GM23338 (cell line): ENCODE measurements around the gene DEXI. TPM values are rescaled to one million over a fixed set of nuclear protein-coding genes. Genes with fewer than 3 reads are reported as not detected.

Experiments
- ATAC-seq: fragments of 200-7000 bp; cut with Tn5 transposase; 3 replicates; pipeline ENCODE4 v1.9.1; 2020
- DNase-seq: peaks from one replicate; pipeline ENCODE4 v3.0.0-alpha.2; 2015; ENCODE audit warnings: low spot score
- H2AFZ ChIP-seq: fragments of 200-600 bp; sonication (generic); 2 replicates; pipeline ENCODE4 v1.8.0; 2016; ENCODE audit warnings: antibody characterized with exemption, mild to moderate bottlenecking, moderate library complexity
- H3F3A ChIP-seq: fragments of 200-600 bp; sonication (generic); replicated peaks from 2 replicates; pipeline ENCODE4 v1.8.0; 2017; ENCODE audit warnings: antibody characterized with exemption, mixed run types, low read depth
- H3K27ac ChIP-seq: fragments of 200-600 bp; sonication (generic); 2 replicates; pipeline ENCODE4 v1.6.1; 2016; ENCODE audit warnings: low read depth
- H3K27me3 ChIP-seq: fragments of 200-600 bp; sonication (generic); 2 replicates; pipeline ENCODE4 v1.8.0; 2016; ENCODE audit warnings: mild to moderate bottlenecking, mixed run types, moderate library complexity; ENCODE audit not compliant: insufficient read depth
- H3K36me3 ChIP-seq: fragments of 200-600 bp; sonication (generic); 2 replicates; pipeline ENCODE4 v1.8.0; 2016; ENCODE audit warnings: mild to moderate bottlenecking; ENCODE audit not compliant: insufficient read depth
- H3K4me1 ChIP-seq: fragments of 200-600 bp; sonication (generic); 2 replicates; pipeline ENCODE4 v1.8.0; 2016; ENCODE audit warnings: mild to moderate bottlenecking, moderate library complexity; ENCODE audit not compliant: insufficient read depth
- H3K4me2 ChIP-seq: fragments of 200-600 bp; sonication (generic); 2 replicates; pipeline ENCODE4 v1.7.1; 2017; ENCODE audit warnings: mixed run types
- H3K4me3 ChIP-seq: fragments of 200-600 bp; sonication (generic); 2 replicates; pipeline ENCODE4 v1.6.1; 2016; ENCODE audit warnings: mixed run types
- H3K79me2 ChIP-seq: fragments of 200-600 bp; sonication (generic); replicated peaks from 2 replicates; pipeline ENCODE4 v1.8.0; 2017; ENCODE audit warnings: mild to moderate bottlenecking; ENCODE audit not compliant: insufficient read depth
- H3K9me2 ChIP-seq: fragments of 200-600 bp; sonication (generic); 2 replicates; pipeline ENCODE4 v1.8.0; 2017; ENCODE audit not compliant: insufficient read depth
- H4K20me1 ChIP-seq: fragments of 200-600 bp; sonication (generic); replicated peaks from 2 replicates; pipeline ENCODE4 v1.8.0; 2017; ENCODE audit warnings: mild to moderate bottlenecking; ENCODE audit not compliant: insufficient read depth
- H3K27ac Mint-ChIP-seq: 2 replicates; pipeline ENCODE4 v1.8.0; 2020; ENCODE audit warnings: inconsistent platforms, mild to moderate bottlenecking, moderate library complexity, mixed read lengths
- H3K27me3 Mint-ChIP-seq: 3 replicates; pipeline ENCODE4 v1.8.0; 2022; ENCODE audit warnings: low read depth, mild to moderate bottlenecking, moderate library complexity, mixed read lengths, inconsistent platforms; ENCODE audit not compliant: insufficient read depth, poor library complexity
- H3K36me3 Mint-ChIP-seq: 3 replicates; pipeline ENCODE4 v1.8.0; 2021; ENCODE audit warnings: low read depth, mild to moderate bottlenecking, inconsistent platforms, moderate library complexity, mixed read lengths
- H3K4me1 Mint-ChIP-seq: 3 replicates; pipeline ENCODE4 v1.8.0; 2020; ENCODE audit warnings: mild to moderate bottlenecking, inconsistent platforms, mixed read lengths
- H3K4me3 Mint-ChIP-seq: 3 replicates; pipeline ENCODE4 v1.8.0; 2021; ENCODE audit warnings: moderate library complexity, mild to moderate bottlenecking, inconsistent platforms, mixed read lengths
- H3K9me3 Mint-ChIP-seq: 3 replicates; pipeline ENCODE4 v1.8.0; 2020; ENCODE audit warnings: moderate library complexity, mild to moderate bottlenecking, inconsistent platforms, mixed read lengths
- CREB1 ChIP-seq: fragments of 250-450 bp; sonication (Bioruptor Pico); IDR thresholded peaks from 2 replicates; pipeline ENCODE4 v1.5.0; 2020; ENCODE audit warnings: low read depth, mild to moderate bottlenecking, moderate library complexity
- CTCF ChIP-seq, 2 experiments: fragments of 200-600 bp in 1 of 2; sonication (generic) in 1 of 2; conservative IDR thresholded peaks; 2 replicates each; pipeline versions ENCODE4 v1.5.1 to v1.6.1; 2016 to 2017; ENCODE audit warnings: antibody characterized with exemption in 2 of 2, low read depth in 2 of 2, mild to moderate bottlenecking in 2 of 2, moderate library complexity in 1 of 2
- ETS1 ChIP-seq: IDR thresholded peaks from 2 replicates; pipeline ENCODE4 v1.6.1; 2016; ENCODE audit warnings: antibody characterized with exemption
- EZH2 ChIP-seq: fragments of 200-600 bp; sonication (generic); IDR thresholded peaks from one replicate; pipeline ENCODE4 v1.8.0; 2017; ENCODE audit warnings: antibody characterized with exemption, mild to moderate bottlenecking, low read depth; ENCODE audit not compliant: unreplicated experiment
- EZH2phosphoT487 ChIP-seq: fragments of 200-600 bp; sonication (generic); IDR thresholded peaks from one replicate; pipeline ENCODE4 v1.8.1; 2018; ENCODE audit warnings: antibody characterized with exemption; ENCODE audit not compliant: unreplicated experiment
- JUNB ChIP-seq: IDR thresholded peaks from one replicate; pipeline ENCODE4 v1.6.1; 2016; ENCODE audit warnings: antibody characterized with exemption; ENCODE audit not compliant: unreplicated experiment
- NANOG ChIP-seq: IDR thresholded peaks from 2 replicates; pipeline ENCODE4 v1.6.1; 2016; ENCODE audit warnings: antibody characterized with exemption, borderline replicate concordance
- POLR2AphosphoS5 ChIP-seq: IDR thresholded peaks from 2 replicates; pipeline ENCODE4 v1.6.1; 2016; ENCODE audit warnings: antibody characterized with exemption, low read depth
- REST ChIP-seq: IDR thresholded peaks from one replicate; pipeline ENCODE4 v1.6.1; 2018; ENCODE audit warnings: antibody characterized with exemption; ENCODE audit not compliant: unreplicated experiment
- STAT1 ChIP-seq: IDR thresholded peaks from one replicate; pipeline ENCODE4 v1.6.1; 2016; ENCODE audit warnings: antibody characterized with exemption; ENCODE audit not compliant: unreplicated experiment
- ZNF114 ChIP-seq: fragments of 250-450 bp; sonication (Bioruptor Pico); IDR thresholded peaks from 2 replicates; pipeline ENCODE4 v1.5.0; 2020; ENCODE audit warnings: mild to moderate bottlenecking, moderate library complexity
- ZNF331 ChIP-seq: fragments of 250-450 bp; sonication (Bioruptor Pico); IDR thresholded peaks from 2 replicates; pipeline ENCODE4 v1.5.0; 2020; ENCODE audit warnings: low read depth, mild to moderate bottlenecking, moderate library complexity
- ZNF462 ChIP-seq: fragments of 250-450 bp; sonication (Bioruptor Pico); IDR thresholded peaks from 2 replicates; pipeline ENCODE4 v1.5.0; 2020; ENCODE audit warnings: mild to moderate bottlenecking, moderate library complexity
- polyA plus RNA-seq: library from polyadenylated mRNA; unstranded; fragments of >200 nt; fragmentation: Nextera tagmentation; extraction: Ambion mirVana; gene quantifications from 2 replicates; pipeline ENCODE4 v1.2.1, GENCODE V29; 2016
- total RNA-seq: library from RNA; depleted of rRNA; stranded (reverse); fragments of >200 nt; shearing (Covaris generic); gene quantifications from 2 replicates; pipeline ENCODE4 v1.2.3, GENCODE V29; 2014

DEXI gene
- total and polyA plus RNA-seq, 2 experiments from 2014 or later = 26.5 to 58.2 TPM

- Mint-ChIP-seq H3K27ac (0 out of 2 replicates have a peak overlapping the region, but pooled peaks have one; percentile 12), H3K27me3 (peaks cover 7% of the 10 kb centered on the region), H3K9me3 (no peaks in the 10 kb centered on the region), H3K4me3 (no peak overlapping the region), H3K4me1 (peaks cover 8% of the 10 kb centered on the region; the same call in 2 of the 3 replicates), H3K36me3 (no peaks in the 10 kb centered on the region; the same call in 2 of the 3 replicates)
- Histone ChIP-seq H3K9me2 (no peaks in the 10 kb centered on the region), H3K27me3 (no peaks in the 10 kb centered on the region), H3K4me1 (no peaks in the 10 kb centered on the region), H3K4me2 (no peak overlapping the region), H3K4me3 (no peak overlapping the region), H3F3A (no peaks in the 10 kb centered on the region), H3K36me3 (peaks cover 3% of the 10 kb centered on the region; the same call in 1 of the 2 replicates), H4K20me1 (no peaks in the 10 kb centered on the region), H3K27ac (no peak overlapping the region), H2AFZ (no peak overlapping the region), H3K79me2 (no peaks in the 10 kb centered on the region)
- TF ChIP-seq ZNF331 (CRISPR knock-in tag) = no peak
- no peak for TF ChIP-seq NANOG
- no peak for TF ChIP-seq EZH2
- no peak for TF ChIP-seq ZNF114 (CRISPR knock-in tag)
- no peak for TF ChIP-seq ZNF462 (CRISPR knock-in tag)
- TF ChIP-seq CREB1 (CRISPR knock-in tag) = no peak
- TF ChIP-seq POLR2AphosphoS5 = no peak
- no peak for TF ChIP-seq EZH2phosphoT487
- no peak for TF ChIP-seq REST
- no peak for TF ChIP-seq STAT1
- no peak for TF ChIP-seq ETS1
- TF ChIP-seq JUNB = no peak
- TF ChIP-seq CTCF (conservative IDR thresholded peaks at IDR 0.05; ENCODE audit: low read depth in 2 of 2) = no peak
- ATAC-seq (no peak), DNase-seq (no peak)
These were observed 26.2 kb upstream of the DEXI start for GRCh38 chr16:10968498-10968897.
